GM12891 (cell line): ENCODE results near the gene TCFL5.

Experiments used
- POLR2A ChIP-seq: IDR thresholded peaks from 2 replicates; pipeline ENCODE4 v1.6.1; 2011; ENCODE audit warnings: low read depth, low read length, control low read depth
- POLR2AphosphoS5 ChIP-seq: IDR thresholded peaks from 2 replicates; pipeline ENCODE4 v1.6.1; 2011; ENCODE audit warnings: low read depth, low read length, control low read depth

GRCh38 chr20:62910777-62911497 lies 49.3 kb upstream of the TCFL5 start:
- no peak for TF ChIP-seq POLR2A
- no peak for TF ChIP-seq POLR2AphosphoS5
